Inferior parietal cortex (tissue), 1 donor: Measurements from ENCODE around the gene CBX4.

Experiments
- DNase-seq: peaks from one replicate; pipeline ENCODE4 v3.0.0-alpha.2; 2016; ENCODE audit errors: extremely low spot score

Gene CBX4

GRCh38 chr17:79799174-79799537 lies 40.1 kb downstream of the CBX4 start:
- DNase-seq = no peak

- no peak for DNase-seq
Measured at GRCh38 chr17:79798299-79799173, 40.7 kb downstream of the CBX4 start.

GRCh38 chr17:79797492-79798298 lies 41.5 kb downstream of the CBX4 start:
- no peak for DNase-seq

GRCh38 chr17:79796763-79797491 lies 42.3 kb downstream of the CBX4 start, which contains the start of gene CBX8:
CBX8 (minus strand) TSS chr17:79797077; CDS start chr17:79796998, 79 bp downstream.
- DNase-seq = peak; percentile 99

- DNase-seq = no peak
Measured at GRCh38 chr17:79796444-79796762, 42.8 kb downstream of the CBX4 start.

- no peak for DNase-seq
Measured at GRCh38 chr17:79795795-79796443, 43.3 kb downstream of the CBX4 start.

- no peak for DNase-seq
Measured at GRCh38 chr17:79794659-79795511, 44.4 kb downstream of the CBX4 start.

- DNase-seq = no peak
Measured at GRCh38 chr17:79793924-79794304, 45.3 kb downstream of the CBX4 start.

GRCh38 chr17:79792984-79793923 lies 46.0 kb downstream of the CBX4 start:
- no peak for DNase-seq

GRCh38 chr17:79792341-79792871 lies 46.8 kb downstream of the CBX4 start:
- no peak for DNase-seq

- DNase-seq = no peak
Measured at GRCh38 chr17:79791735-79792161, 47.5 kb downstream of the CBX4 start.

- DNase-seq = no peak
Measured at GRCh38 chr17:79790805-79791734, 48.2 kb downstream of the CBX4 start.

GRCh38 chr17:79789943-79790804 lies 49.1 kb downstream of the CBX4 start:
- peak; percentile 29 for DNase-seq

- no peak for DNase-seq
Measured at GRCh38 chr17:79788989-79789942, 50.0 kb downstream of the CBX4 start.

- DNase-seq = no peak
Measured at GRCh38 chr17:79788455-79788854, 50.8 kb downstream of the CBX4 start.
